ENCODE data around the gene ADD3. TPM values are rescaled to one million over a fixed set of nuclear protein-coding genes. Genes with fewer than 3 reads are reported as not detected.

The ADD3 gene
- total RNA-seq, 1 experiment from 2014 or later = 32.4 TPM

DNA sequence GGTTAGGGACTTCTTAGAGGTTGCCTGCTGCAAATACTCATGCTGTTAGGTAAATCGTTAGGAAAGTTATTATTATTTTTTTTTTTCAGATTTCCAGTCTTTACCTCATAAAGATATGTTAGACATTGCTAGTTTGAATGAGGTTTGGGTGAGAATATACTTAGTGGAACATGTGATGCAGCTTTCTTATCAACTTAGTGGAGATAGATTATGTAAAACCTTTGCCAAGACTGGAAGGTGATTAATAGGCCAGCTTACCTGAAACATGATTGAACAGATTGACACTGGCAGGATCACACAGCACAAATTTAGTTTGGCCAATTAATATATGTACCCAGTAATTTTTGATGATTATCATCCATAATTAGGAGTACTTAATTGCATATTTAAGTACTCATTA lies 32.3 kb downstream of the ADD3 start:
- H3K27me3 ChIP-seq (ENCODE audit: control insufficient read depth, insufficient read depth, low read length) = no peaks in the 10 kb centered on the region
- H3K9me3 ChIP-seq (ENCODE audit: control insufficient read depth, insufficient read depth, low read depth, low read length) = no peaks in the 10 kb centered on the region
- DNase-seq (ENCODE audit: low read depth, low spot score) = no peak
- H3K36me3 ChIP-seq (ENCODE audit: control insufficient read depth, insufficient read depth, low read length) = no peaks in the 10 kb centered on the region
- H3K4me1 ChIP-seq (ENCODE audit: control insufficient read depth, insufficient read depth, low read length) = no peaks in the 10 kb centered on the region
- intact Hi-C loops (cut with micrococcal nuclease; ENCODE audit: unreplicated experiment) (no loop called here), in situ Hi-C loops (cut with HindIII; ENCODE audit: low pct_unique_long_range_greater_than_20kb, low sequenced_read_pairs) (no loop called here)
- no peak for TF ChIP-seq TCF7L2 (IDR thresholded peaks at IDR 0.05; ENCODE audit: low read depth, low read length)
- TF ChIP-seq POLR2AphosphoS5 (IDR thresholded peaks at IDR 0.05; ENCODE audit: low read depth, low read length) = no peak
- no peak for TF ChIP-seq SIN3A (IDR thresholded peaks at IDR 0.05; ENCODE audit: borderline replicate concordance, insufficient read depth, low read depth, low read length)
- TF ChIP-seq, protein P1, sequence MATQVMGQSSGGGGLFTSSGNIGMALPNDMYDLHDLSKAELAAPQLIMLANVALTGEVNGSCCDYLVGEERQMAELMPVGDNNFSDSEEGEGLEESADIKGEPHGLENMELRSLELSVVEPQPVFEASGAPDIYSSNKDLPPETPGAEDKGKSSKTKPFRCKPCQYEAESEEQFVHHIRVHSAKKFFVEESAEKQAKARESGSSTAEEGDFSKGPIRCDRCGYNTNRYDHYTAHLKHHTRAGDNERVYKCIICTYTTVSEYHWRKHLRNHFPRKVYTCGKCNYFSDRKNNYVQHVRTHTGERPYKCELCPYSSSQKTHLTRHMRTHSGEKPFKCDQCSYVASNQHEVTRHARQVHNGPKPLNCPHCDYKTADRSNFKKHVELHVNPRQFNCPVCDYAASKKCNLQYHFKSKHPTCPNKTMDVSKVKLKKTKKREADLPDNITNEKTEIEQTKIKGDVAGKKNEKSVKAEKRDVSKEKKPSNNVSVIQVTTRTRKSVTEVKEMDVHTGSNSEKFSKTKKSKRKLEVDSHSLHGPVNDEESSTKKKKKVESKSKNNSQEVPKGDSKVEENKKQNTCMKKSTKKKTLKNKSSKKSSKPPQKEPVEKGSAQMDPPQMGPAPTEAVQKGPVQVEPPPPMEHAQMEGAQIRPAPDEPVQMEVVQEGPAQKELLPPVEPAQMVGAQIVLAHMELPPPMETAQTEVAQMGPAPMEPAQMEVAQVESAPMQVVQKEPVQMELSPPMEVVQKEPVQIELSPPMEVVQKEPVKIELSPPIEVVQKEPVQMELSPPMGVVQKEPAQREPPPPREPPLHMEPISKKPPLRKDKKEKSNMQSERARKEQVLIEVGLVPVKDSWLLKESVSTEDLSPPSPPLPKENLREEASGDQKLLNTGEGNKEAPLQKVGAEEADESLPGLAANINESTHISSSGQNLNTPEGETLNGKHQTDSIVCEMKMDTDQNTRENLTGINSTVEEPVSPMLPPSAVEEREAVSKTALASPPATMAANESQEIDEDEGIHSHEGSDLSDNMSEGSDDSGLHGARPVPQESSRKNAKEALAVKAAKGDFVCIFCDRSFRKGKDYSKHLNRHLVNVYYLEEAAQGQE (IDR thresholded peaks at IDR 0.05; ENCODE audit: insufficient read depth in 1 of 2, low read depth in 2 of 2, low read length in 1 of 2) = no peak
- TF ChIP-seq, protein P2, sequence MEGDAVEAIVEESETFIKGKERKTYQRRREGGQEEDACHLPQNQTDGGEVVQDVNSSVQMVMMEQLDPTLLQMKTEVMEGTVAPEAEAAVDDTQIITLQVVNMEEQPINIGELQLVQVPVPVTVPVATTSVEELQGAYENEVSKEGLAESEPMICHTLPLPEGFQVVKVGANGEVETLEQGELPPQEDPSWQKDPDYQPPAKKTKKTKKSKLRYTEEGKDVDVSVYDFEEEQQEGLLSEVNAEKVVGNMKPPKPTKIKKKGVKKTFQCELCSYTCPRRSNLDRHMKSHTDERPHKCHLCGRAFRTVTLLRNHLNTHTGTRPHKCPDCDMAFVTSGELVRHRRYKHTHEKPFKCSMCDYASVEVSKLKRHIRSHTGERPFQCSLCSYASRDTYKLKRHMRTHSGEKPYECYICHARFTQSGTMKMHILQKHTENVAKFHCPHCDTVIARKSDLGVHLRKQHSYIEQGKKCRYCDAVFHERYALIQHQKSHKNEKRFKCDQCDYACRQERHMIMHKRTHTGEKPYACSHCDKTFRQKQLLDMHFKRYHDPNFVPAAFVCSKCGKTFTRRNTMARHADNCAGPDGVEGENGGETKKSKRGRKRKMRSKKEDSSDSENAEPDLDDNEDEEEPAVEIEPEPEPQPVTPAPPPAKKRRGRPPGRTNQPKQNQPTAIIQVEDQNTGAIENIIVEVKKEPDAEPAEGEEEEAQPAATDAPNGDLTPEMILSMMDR (IDR thresholded peaks at IDR 0.05) = no peak
- no peak overlapping the region for H3K4me3 ChIP-seq (ENCODE audit: low read depth in 2 of 2, low read length in 2 of 2)
- ATAC-seq = no peak
- CTCF ChIA-PET = no interaction called here
- POLR2A ChIA-PET = no interaction called here
- BruUV-seq (replicated peaks) = no TSS peak
- H3K27ac ChIP-seq (ENCODE audit: low read length) = no peak overlapping the region

DNA sequence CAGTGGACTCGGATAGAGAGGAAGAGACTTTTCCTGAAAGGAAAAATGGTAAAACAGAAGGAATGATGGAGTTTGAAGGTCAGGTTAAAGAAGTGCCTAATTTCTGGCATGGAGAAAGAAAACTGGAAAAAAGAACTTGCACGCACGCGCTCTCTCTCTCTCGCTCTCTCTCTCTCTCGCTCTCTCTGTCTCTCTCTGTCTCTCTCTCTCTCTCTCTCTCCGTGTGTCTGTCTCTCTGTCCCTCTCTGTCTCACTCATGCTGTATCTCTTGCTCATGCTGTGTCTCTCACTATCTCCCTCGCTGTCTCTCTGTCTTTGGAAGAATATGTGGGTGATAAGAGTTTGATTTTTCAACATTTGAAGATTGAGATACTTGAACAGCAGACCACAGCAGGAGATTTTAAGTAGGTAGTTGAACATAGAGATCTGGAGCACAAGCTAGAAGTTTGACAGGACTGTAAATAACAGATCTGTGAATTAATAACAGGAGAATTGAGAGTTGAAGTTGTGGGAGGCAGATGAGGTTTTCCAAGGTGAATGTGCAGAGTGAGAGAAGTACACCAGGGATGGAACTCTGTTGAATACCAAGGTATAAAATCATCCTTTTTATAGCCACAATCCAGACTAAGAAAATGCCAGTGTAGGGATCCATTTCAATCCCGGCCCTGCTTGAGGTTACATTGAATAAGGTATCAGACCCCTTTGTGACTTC lies 33.1 kb downstream of the ADD3 start:
- DNase-seq (ENCODE audit: low read depth, low spot score) (no peak), ATAC-seq (0 out of 2 replicates have a peak, but pooled peaks have one; percentile 26)
- in situ Hi-C loops (cut with HindIII; ENCODE audit: low pct_unique_long_range_greater_than_20kb, low sequenced_read_pairs) = no loop called here
- no TSS peak for BruUV-seq (replicated peaks)
- no peaks in the 10 kb centered on the region for H3K27me3 ChIP-seq (ENCODE audit: control insufficient read depth, insufficient read depth, low read length)
- no peaks in the 10 kb centered on the region for H3K36me3 ChIP-seq (ENCODE audit: control insufficient read depth, insufficient read depth, low read length)
- H3K27ac ChIP-seq (ENCODE audit: low read length) = no peak overlapping the region
- no peak overlapping the region for H3K4me3 ChIP-seq (ENCODE audit: low read depth in 2 of 2, low read length in 2 of 2)
- ChIA-PET CTCF (no interaction called here), POLR2A (no interaction called here)
- no peaks in the 10 kb centered on the region for H3K9me3 ChIP-seq (ENCODE audit: control insufficient read depth, insufficient read depth, low read depth, low read length)
- intact Hi-C loops (cut with micrococcal nuclease; ENCODE audit: unreplicated experiment) = no loop called here
- H3K4me1 ChIP-seq (ENCODE audit: control insufficient read depth, insufficient read depth, low read length) = no peaks in the 10 kb centered on the region
- TF ChIP-seq SIN3A (IDR thresholded peaks at IDR 0.05; ENCODE audit: borderline replicate concordance, insufficient read depth, low read depth, low read length) = no peak
- TF ChIP-seq, protein P2 (IDR thresholded peaks at IDR 0.05) = no peak
- TF ChIP-seq TCF7L2 (IDR thresholded peaks at IDR 0.05; ENCODE audit: low read depth, low read length) = no peak
- no peak for TF ChIP-seq POLR2AphosphoS5 (IDR thresholded peaks at IDR 0.05; ENCODE audit: low read depth, low read length)
- TF ChIP-seq, protein P1 (IDR thresholded peaks at IDR 0.05; ENCODE audit: insufficient read depth in 1 of 2, low read depth in 2 of 2, low read length in 1 of 2) = no peak

Data from Panc1 (cell line).